ENCODE results near the gene ISX. TPM values are rescaled to one million over a fixed set of nuclear protein-coding genes. Genes with fewer than 3 reads are reported as not detected.

The ISX gene
- total and polyA plus RNA-seq, 10 of the 15 experiments (the other 5 are each of a cell fraction or from before 2014, with no cell fraction given), result 0.05 to 0.66 (median 0.25) TPM

GRCh38 chr22:35018995-35019394, 47.0 kb upstream of the ISX start:
- in situ Hi-C loops (cut with MboI), result no loop called here
- CTCF ChIA-PET, result interaction anchor here (0.6 to 1.3 kb wide), 3 partner anchors 13 to 1718 kb away, joined by 3 to 4 read pairs (median 4); no protein-coding TSS in a partner anchor
- POLR2A ChIA-PET, result no interaction called here

GRCh38 chr22:35020517-35020916, 45.4 kb upstream of the ISX start:
- Histone ChIP-seq H4K20me1 (ENCODE audit: control insufficient read depth, insufficient read depth) (no peaks in the 10 kb centered on the region), H3K4me1 (ENCODE audit: control insufficient read depth, insufficient read depth, low read length) (no peaks in the 10 kb centered on the region), H3K27ac (ENCODE audit: control insufficient read depth, insufficient read depth) (no peak overlapping the region), H3K4me2 (ENCODE audit: control insufficient read depth, insufficient read depth) (no peak overlapping the region), H3K9ac (ENCODE audit: control insufficient read depth, insufficient read depth, low read length) (no peak overlapping the region), H2AFZ (ENCODE audit: control insufficient read depth, low read depth, low read length) (no peak overlapping the region), H3K9me3 (replicated peaks; ENCODE audit: control insufficient read depth, insufficient read depth, low read length) (no peaks in the 10 kb centered on the region), H3K79me2 (ENCODE audit: control insufficient read depth, insufficient read depth, low read length) (no peaks in the 10 kb centered on the region), H3K36me3 (ENCODE audit: control insufficient read depth in 2 of 2, insufficient read depth in 2 of 2, low read length in 1 of 2) (no peaks in the 10 kb centered on the region), H3K4me3 (no peak overlapping the region), H3K27me3 (replicated peaks in 1 of 2; ENCODE audit: control insufficient read depth in 2 of 2, insufficient read depth in 2 of 2, low read length in 1 of 2) (no peaks in the 10 kb centered on the region)
- ATAC-seq (no peak), FAIRE-seq (no peak), DNase-seq (ENCODE audit: low read depth, low spot score) (no peak)
- intact Hi-C loops (cut with micrococcal nuclease; ENCODE audit: unreplicated experiment) (loop anchor here (5.0 kb wide), 2 partner anchors 218 to 1098 kb away; partner anchors contain the start of gene LARGE1), in situ Hi-C loops (cut with MboI) (loop anchor here (5.0 to 10.0 kb wide), 3 partner anchors 608 to 1506 kb away; no protein-coding TSS in a partner anchor)
- TF ChIP-seq ZNF622 (IDR thresholded peaks at IDR 0.05) (no peak), MLLT1 (IDR thresholded peaks at IDR 0.05) (no peak), PAX8 (IDR thresholded peaks at IDR 0.05) (no peak), PRDM15 (CRISPR knock-in tag; IDR thresholded peaks at IDR 0.05) (no peak), YBX1 (IDR thresholded peaks at IDR 0.05) (no peak), YY1 (IDR thresholded peaks at IDR 0.05; ENCODE audit: low read depth, low read length) (no peak)
- ChIA-PET POLR2A (no interaction called here), CTCF (interaction anchor here (0.8 to 1.1 kb wide), 2 partner anchors 76 to 1721 kb away, joined by 4 read pairs; no protein-coding TSS in a partner anchor), SMC1A (ENCODE audit: uncharacterized antibody, unreplicated experiment) (interaction anchor here (1.0 kb wide), 1 partner anchor 26 kb away, joined by 3 read pairs; no protein-coding TSS in a partner anchor), RAD21 (ENCODE audit: unreplicated experiment) (interaction anchor here (1.0 kb wide), 1 partner anchor 100 kb away, joined by 3 read pairs; no protein-coding TSS in a partner anchor)
- WGBS (ENCODE audit: insufficient coverage, insufficient replicate concordance, low lambda C conversion rate, missing lambda C conversion rate), result 55% methylated on average over 2 of the region's 2 CpGs
- no TSS peak for BruUV-seq (replicated peaks)

More at GRCh38 chr22:35018995-35019394, 47.0 kb upstream of the ISX start:
- Histone ChIP-seq H3K27ac (ENCODE audit: control insufficient read depth, insufficient read depth) (no peak overlapping the region), H3K27me3 (replicated peaks in 1 of 2; ENCODE audit: control insufficient read depth in 2 of 2, insufficient read depth in 2 of 2, low read length in 1 of 2) (no peaks in the 10 kb centered on the region), H3K4me3 (no peak overlapping the region), H4K20me1 (ENCODE audit: control insufficient read depth, insufficient read depth) (no peaks in the 10 kb centered on the region), H3K4me1 (ENCODE audit: control insufficient read depth, insufficient read depth, low read length) (no peaks in the 10 kb centered on the region), H3K36me3 (ENCODE audit: control insufficient read depth in 2 of 2, insufficient read depth in 2 of 2, low read length in 1 of 2) (no peaks in the 10 kb centered on the region), H3K9ac (ENCODE audit: control insufficient read depth, insufficient read depth, low read length) (no peak overlapping the region), H3K9me3 (replicated peaks; ENCODE audit: control insufficient read depth, insufficient read depth, low read length) (no peaks in the 10 kb centered on the region), H3K79me2 (ENCODE audit: control insufficient read depth, insufficient read depth, low read length) (no peaks in the 10 kb centered on the region), H3K4me2 (ENCODE audit: control insufficient read depth, insufficient read depth) (no peak overlapping the region), H2AFZ (ENCODE audit: control insufficient read depth, low read depth, low read length) (no peak overlapping the region)
- ATAC-seq (no peak), DNase-seq (ENCODE audit: low read depth, low spot score) (no peak), FAIRE-seq (no peak)
- 0% methylated on average over 2 of the region's 2 CpGs for WGBS (ENCODE audit: insufficient coverage, insufficient replicate concordance, low lambda C conversion rate, missing lambda C conversion rate)
- SMC1A ChIA-PET (ENCODE audit: uncharacterized antibody, unreplicated experiment), result no interaction called here
- TF ChIP-seq IRF3 (IDR thresholded peaks at IDR 0.05) (no peak), GABPA (IDR thresholded peaks at IDR 0.05; ENCODE audit: low read depth) (peak; percentile 65), SIX5 (IDR thresholded peaks at IDR 0.05; ENCODE audit: low read depth, low read length, severe bottlenecking) (no peak)
- no TSS peak for BruUV-seq (replicated peaks)
- RAD21 ChIA-PET (ENCODE audit: unreplicated experiment), result no interaction called here
- intact Hi-C loops (cut with micrococcal nuclease; ENCODE audit: unreplicated experiment), result no loop called here

Data from GM12878 (cell line).